Measurements from ENCODE around the gene CDK19.

CDK19 gene

GRCh38 chr6:110815411-110816409 is at the start of gene CDK19:
CDK19 (minus strand) TSS chr6:110815469; CDS start chr6:110815136, 333 bp downstream.
- Histone ChIP-seq H3K79me2 (no peaks in the 10 kb centered on the region), H3K9ac (peak within 1 kb of the TSS; percentile 49), H3K27ac (peak within 1 kb of the TSS; percentile 99), H3K27me3 (ENCODE audit: control insufficient read depth, insufficient read depth, low read length) (no peaks in the 10 kb centered on the region), H3K9me3 (ENCODE audit: control insufficient read depth, low read length) (no peaks in the 10 kb centered on the region), H3K4me2 (ENCODE audit: low read length) (peak within 1 kb of the TSS; percentile 83), H2AFZ (peak within 1 kb of the TSS; percentile 99), H3K4me3 (ENCODE audit: low read depth, low read length) (peak within 1 kb of the TSS; percentile 82), H3K36me3 (ENCODE audit: control insufficient read depth, insufficient read depth, low read length) (no peaks in the 10 kb centered on the region), H3K4me1 (peaks cover 4% of the 10 kb centered on the region)
- no peak for TF ChIP-seq CTCF (IDR thresholded peaks at IDR 0.05)

- Histone ChIP-seq H3K4me1 (no peaks in the 10 kb centered on the region), H3K4me2 (ENCODE audit: low read length) (no peak overlapping the region), H3K27ac (no peak overlapping the region), H2AFZ (no peak overlapping the region), H3K79me2 (no peaks in the 10 kb centered on the region), H3K4me3 (ENCODE audit: low read depth, low read length) (no peak overlapping the region), H3K9ac (no peak overlapping the region), H3K27me3 (ENCODE audit: control insufficient read depth, insufficient read depth, low read length) (no peaks in the 10 kb centered on the region), H3K36me3 (ENCODE audit: control insufficient read depth, insufficient read depth, low read length) (no peaks in the 10 kb centered on the region), H3K9me3 (ENCODE audit: control insufficient read depth, low read length) (no peaks in the 10 kb centered on the region)
- TF ChIP-seq CTCF (IDR thresholded peaks at IDR 0.05): no peak
These were observed 49.6 kb upstream of the CDK19 start for GRCh38 chr6:110864824-110865223.

- no peaks in the 10 kb centered on the region for H3K36me3 ChIP-seq (ENCODE audit: control insufficient read depth, insufficient read depth, low read length)
- H2AFZ ChIP-seq: no peak overlapping the region
- H3K27me3 ChIP-seq (ENCODE audit: control insufficient read depth, insufficient read depth, low read length): no peaks in the 10 kb centered on the region
- H3K79me2 ChIP-seq: no peaks in the 10 kb centered on the region
- no peak overlapping the region for H3K4me2 ChIP-seq (ENCODE audit: low read length)
- H3K9me3 ChIP-seq (ENCODE audit: control insufficient read depth, low read length): no peaks in the 10 kb centered on the region
- H3K27ac ChIP-seq: no peak overlapping the region
- no peak overlapping the region for H3K4me3 ChIP-seq (ENCODE audit: low read depth, low read length)
- no peaks in the 10 kb centered on the region for H3K4me1 ChIP-seq
- no peak overlapping the region for H3K9ac ChIP-seq
- no peak for TF ChIP-seq CTCF (IDR thresholded peaks at IDR 0.05)
These were observed 44.1 kb upstream of the CDK19 start for GRCh38 chr6:110859335-110859792.

GRCh38 chr6:110858562-110859214 is 43.4 kb upstream of the CDK19 start:
- Histone ChIP-seq H3K9me3 (ENCODE audit: control insufficient read depth, low read length) (no peaks in the 10 kb centered on the region), H3K4me2 (ENCODE audit: low read length) (no peak overlapping the region), H3K36me3 (ENCODE audit: control insufficient read depth, insufficient read depth, low read length) (no peaks in the 10 kb centered on the region), H3K27ac (no peak overlapping the region), H3K4me3 (ENCODE audit: low read depth, low read length) (no peak overlapping the region), H3K4me1 (no peaks in the 10 kb centered on the region), H3K27me3 (ENCODE audit: control insufficient read depth, insufficient read depth, low read length) (no peaks in the 10 kb centered on the region), H2AFZ (no peak overlapping the region), H3K79me2 (no peaks in the 10 kb centered on the region), H3K9ac (no peak overlapping the region)
- TF ChIP-seq CTCF (IDR thresholded peaks at IDR 0.05): no peak
